Prostate gland (tissue), 2 donors: ENCODE data around the gene TCP10L.
"Not testable (repeated sequence)": the region's sequence is repeated elsewhere in the genome, so short reads cannot be mapped to it uniquely, and the experiment has no call there.

Experiments used
- POLR2A ChIP-seq: fragments of 450-650 bp; IDR thresholded peaks from one replicate; pipeline ENCODE4 v1.6.1; 2016; ENCODE audit warnings: antibody characterized with exemption, mild to moderate bottlenecking
- POLR2AphosphoS5 ChIP-seq: sonication (generic); formaldehyde crosslinking; IDR thresholded peaks from one replicate; pipeline ENCODE4 v1.6.1; 2017; ENCODE audit warnings: antibody characterized with exemption
- TF ChIP-seq, protein P1 (sequence below), 4 experiments: fragments of 200-600 bp in 2 of 4; fragments of 450-650 bp in 2 of 4; sonication (generic) in 2 of 4; IDR thresholded peaks; 1 replicate in 3 of 4; 2 replicates in 1 of 4; pipeline ENCODE4 v1.5.1; 2016 to 2019; ENCODE audit warnings: antibody characterized with exemption in 4 of 4, mild to moderate bottlenecking in 2 of 4, moderate library complexity in 2 of 4

DNA sequence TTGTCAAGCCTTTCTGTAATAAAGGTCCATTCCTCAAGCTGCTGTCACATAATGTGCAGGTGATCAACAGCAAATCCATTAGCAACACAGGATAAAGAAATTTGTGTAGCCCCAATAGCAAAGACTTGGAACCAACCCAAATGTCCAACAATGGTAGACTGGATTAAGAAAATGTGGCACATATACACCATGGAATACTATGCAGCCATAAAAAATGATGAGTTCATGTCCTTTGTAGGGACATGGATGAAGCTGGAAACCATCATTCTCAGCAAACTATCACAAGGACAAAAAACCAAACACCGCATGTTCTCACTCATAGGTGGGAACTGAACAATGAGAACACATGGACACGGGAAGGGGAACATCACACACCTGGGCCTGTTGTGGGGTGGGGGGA, 42.3 kb downstream of the TCP10L start:
- TF ChIP-seq, protein P1, sequence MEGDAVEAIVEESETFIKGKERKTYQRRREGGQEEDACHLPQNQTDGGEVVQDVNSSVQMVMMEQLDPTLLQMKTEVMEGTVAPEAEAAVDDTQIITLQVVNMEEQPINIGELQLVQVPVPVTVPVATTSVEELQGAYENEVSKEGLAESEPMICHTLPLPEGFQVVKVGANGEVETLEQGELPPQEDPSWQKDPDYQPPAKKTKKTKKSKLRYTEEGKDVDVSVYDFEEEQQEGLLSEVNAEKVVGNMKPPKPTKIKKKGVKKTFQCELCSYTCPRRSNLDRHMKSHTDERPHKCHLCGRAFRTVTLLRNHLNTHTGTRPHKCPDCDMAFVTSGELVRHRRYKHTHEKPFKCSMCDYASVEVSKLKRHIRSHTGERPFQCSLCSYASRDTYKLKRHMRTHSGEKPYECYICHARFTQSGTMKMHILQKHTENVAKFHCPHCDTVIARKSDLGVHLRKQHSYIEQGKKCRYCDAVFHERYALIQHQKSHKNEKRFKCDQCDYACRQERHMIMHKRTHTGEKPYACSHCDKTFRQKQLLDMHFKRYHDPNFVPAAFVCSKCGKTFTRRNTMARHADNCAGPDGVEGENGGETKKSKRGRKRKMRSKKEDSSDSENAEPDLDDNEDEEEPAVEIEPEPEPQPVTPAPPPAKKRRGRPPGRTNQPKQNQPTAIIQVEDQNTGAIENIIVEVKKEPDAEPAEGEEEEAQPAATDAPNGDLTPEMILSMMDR (IDR thresholded peaks at IDR 0.05), result not testable (repeated sequence)
- not testable (repeated sequence) for TF ChIP-seq POLR2AphosphoS5, POLR2A
